AML-193 (cell line): ENCODE data around the gene SLC6A18.

ENCODE experiments used
- DNase-seq, 2 experiments: peaks; one replicate each; lab custom pipeline; 2025; lab: John Stamatoyannopoulos, UW

Gene SLC6A18

GRCh38 chr5:1292139-1292538, 67.0 kb downstream of the SLC6A18 start:
- DNase-seq: peak in 1 of 2 experiments; percentile 3

GRCh38 chr5:1292846-1293415, 67.8 kb downstream of the SLC6A18 start:
- no peak for DNase-seq

- DNase-seq: no peak
These were observed 68.4 kb downstream of the SLC6A18 start for GRCh38 chr5:1293416-1294205.

- no peak for DNase-seq
These were observed 69.1 kb downstream of the SLC6A18 start for GRCh38 chr5:1294206-1294834.

- DNase-seq: no peak
These were observed 69.9 kb downstream of the SLC6A18 start, which contains the start of gene TERT for GRCh38 chr5:1294835-1295649. Gene TERT (minus strand): TSS chr5:1295068. CDS start chr5:1294989, 79 bp downstream.

- DNase-seq: no peak
These were observed 70.5 kb downstream of the SLC6A18 start for GRCh38 chr5:1295650-1296037.
